PFSK-1 (cell line): Measurements from ENCODE around the gene CCR5AS.

Source experiments
- FOXP2 ChIP-seq: optimal IDR thresholded peaks from 2 replicates; pipeline ENCODE3; 2011; ENCODE audit warnings: borderline replicate concordance, control low read depth, inconsistent platforms; ENCODE audit not compliant: insufficient read depth; ENCODE audit errors: extremely low read length, extremely low read depth
- POLR2AphosphoS5 ChIP-seq: IDR thresholded peaks from 2 replicates; pipeline ENCODE4 v1.6.1; 2012; ENCODE audit warnings: low read depth, mild to moderate bottlenecking, control low read depth, low read length, moderate library complexity
- SIN3A ChIP-seq: IDR thresholded peaks from 2 replicates; pipeline ENCODE4 v1.6.1; 2012; ENCODE audit warnings: mild to moderate bottlenecking, low read length, moderate library complexity, borderline replicate concordance; ENCODE audit not compliant: insufficient read depth
- TAF1 ChIP-seq: IDR thresholded peaks from 2 replicates; pipeline ENCODE4 v1.6.1; 2012; ENCODE audit warnings: low read length, control low read depth, borderline replicate concordance; ENCODE audit not compliant: insufficient read depth
- TF ChIP-seq, protein P1 (sequence below), 2 experiments: IDR thresholded peaks; 2 replicates each; pipeline versions ENCODE4 v1.6.1 to v1.8.0; 2011 to 2012; ENCODE audit warnings: low read depth in 2 of 2, low read length in 2 of 2, control low read depth in 1 of 2, inconsistent platforms in 1 of 2, mild to moderate bottlenecking in 1 of 2, moderate library complexity in 1 of 2; ENCODE audit not compliant: insufficient read depth in 1 of 2

CCR5AS gene

DNA sequence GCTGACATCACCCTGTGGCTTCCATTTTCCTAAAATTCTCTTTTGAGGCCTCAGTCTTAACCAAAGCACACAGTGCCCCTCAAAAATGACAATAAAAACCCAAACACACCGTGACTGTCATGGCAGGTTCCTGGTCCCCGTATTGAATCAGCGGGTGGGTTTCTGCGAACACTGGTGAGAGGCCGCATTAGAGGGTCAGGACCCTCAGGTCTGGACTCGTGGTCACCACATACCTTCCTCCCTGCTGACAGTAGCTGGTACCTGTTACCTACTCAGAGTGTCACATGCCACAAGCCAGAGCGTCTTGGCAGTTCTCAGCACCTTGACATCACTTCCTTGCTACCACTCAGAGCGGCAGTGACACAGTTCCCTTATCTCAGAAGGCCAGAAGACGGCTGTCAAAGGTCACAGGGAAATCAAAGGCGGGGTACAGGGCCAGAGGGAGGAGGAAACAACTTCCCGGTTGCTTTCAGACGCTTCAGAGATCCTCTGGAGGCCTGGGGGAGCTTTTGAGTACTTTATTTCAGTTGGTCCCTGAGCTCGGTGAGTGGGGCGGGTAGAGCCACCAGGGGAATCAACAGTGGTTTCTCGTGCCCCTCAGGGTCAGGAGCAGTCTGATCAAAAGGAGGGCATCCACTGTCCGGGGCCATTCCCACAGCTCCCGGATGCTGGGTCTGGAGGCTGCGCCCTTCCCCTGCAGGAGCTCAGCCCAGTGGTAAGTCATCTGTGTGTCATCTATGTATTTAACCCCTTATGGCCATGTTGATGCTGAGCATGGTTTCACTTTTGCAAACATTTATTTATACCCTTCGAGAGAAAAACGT, at the start of gene CCR5AS, which contains the start of gene CCRL2:
Gene CCR5AS, minus strand, starts transcription at position 279 of the 824 bp plus-strand sequence.
Gene CCRL2, plus strand, starts transcription at position 472 of the 824 bp plus-strand sequence. CDS start 821 bp downstream, outside the sequence.
- TF ChIP-seq FOXP2 (no peak), TAF1 (no peak), SIN3A (no peak), POLR2AphosphoS5 (no peak)
- TF ChIP-seq, protein P1, sequence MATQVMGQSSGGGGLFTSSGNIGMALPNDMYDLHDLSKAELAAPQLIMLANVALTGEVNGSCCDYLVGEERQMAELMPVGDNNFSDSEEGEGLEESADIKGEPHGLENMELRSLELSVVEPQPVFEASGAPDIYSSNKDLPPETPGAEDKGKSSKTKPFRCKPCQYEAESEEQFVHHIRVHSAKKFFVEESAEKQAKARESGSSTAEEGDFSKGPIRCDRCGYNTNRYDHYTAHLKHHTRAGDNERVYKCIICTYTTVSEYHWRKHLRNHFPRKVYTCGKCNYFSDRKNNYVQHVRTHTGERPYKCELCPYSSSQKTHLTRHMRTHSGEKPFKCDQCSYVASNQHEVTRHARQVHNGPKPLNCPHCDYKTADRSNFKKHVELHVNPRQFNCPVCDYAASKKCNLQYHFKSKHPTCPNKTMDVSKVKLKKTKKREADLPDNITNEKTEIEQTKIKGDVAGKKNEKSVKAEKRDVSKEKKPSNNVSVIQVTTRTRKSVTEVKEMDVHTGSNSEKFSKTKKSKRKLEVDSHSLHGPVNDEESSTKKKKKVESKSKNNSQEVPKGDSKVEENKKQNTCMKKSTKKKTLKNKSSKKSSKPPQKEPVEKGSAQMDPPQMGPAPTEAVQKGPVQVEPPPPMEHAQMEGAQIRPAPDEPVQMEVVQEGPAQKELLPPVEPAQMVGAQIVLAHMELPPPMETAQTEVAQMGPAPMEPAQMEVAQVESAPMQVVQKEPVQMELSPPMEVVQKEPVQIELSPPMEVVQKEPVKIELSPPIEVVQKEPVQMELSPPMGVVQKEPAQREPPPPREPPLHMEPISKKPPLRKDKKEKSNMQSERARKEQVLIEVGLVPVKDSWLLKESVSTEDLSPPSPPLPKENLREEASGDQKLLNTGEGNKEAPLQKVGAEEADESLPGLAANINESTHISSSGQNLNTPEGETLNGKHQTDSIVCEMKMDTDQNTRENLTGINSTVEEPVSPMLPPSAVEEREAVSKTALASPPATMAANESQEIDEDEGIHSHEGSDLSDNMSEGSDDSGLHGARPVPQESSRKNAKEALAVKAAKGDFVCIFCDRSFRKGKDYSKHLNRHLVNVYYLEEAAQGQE (IDR thresholded peaks at IDR 0.05; ENCODE audit: insufficient read depth in 1 of 2, low read depth in 2 of 2, low read length in 2 of 2) = no peak

DNA sequence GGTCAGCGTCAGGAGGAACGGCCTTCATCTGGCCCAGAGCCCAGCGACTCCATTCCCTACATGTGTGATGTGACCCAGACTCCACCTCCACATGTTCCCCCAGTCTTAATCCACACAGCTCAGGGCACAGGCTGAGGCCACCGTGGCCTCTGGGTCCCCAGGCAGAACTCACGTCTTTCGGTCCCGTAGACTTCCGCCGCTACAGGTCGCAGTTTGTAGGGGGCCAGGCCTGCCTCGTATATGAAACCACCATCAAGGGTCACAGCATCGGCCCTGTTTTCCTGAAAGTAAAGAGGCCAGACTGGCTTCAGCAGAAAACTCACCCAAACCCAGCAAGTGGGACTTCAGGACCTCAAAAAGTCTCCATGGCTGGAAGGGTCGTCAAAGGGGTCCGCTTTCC, 49.3 kb upstream of the CCR5AS start:
- TF ChIP-seq, protein P1 (IDR thresholded peaks at IDR 0.05; ENCODE audit: insufficient read depth in 1 of 2, low read depth in 2 of 2, low read length in 2 of 2) = no peak
- TF ChIP-seq SIN3A (no peak), FOXP2 (no peak), TAF1 (no peak), POLR2AphosphoS5 (no peak)

GRCh38 chr3:46455231-46456115, 48.6 kb upstream of the CCR5AS start:
- TF ChIP-seq TAF1 (no peak), POLR2AphosphoS5 (no peak), FOXP2 (no peak), SIN3A (no peak)
- TF ChIP-seq, protein P1 (IDR thresholded peaks at IDR 0.05; ENCODE audit: insufficient read depth in 1 of 2, low read depth in 2 of 2, low read length in 2 of 2) = no peak

DNA sequence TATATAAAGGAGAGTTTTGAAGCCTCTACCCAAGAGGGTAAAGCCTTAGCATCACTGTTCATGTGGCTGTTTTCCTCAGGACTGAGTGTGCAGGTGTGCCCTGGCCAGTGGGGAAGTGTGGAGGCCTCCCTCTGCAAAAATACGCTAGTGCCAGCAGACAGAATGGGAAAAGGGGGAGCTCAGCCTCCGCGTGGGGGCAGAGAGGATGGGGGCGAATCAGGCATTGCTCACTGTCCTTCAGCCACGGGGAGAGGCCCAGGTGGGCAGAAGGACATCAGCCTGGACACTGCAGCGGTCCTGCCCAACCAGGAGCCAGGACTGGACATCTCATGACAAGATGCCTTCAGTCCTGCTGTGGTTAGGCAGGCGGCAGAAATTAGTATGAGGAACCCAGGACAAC, 47.7 kb upstream of the CCR5AS start:
- TF ChIP-seq TAF1 (no peak), POLR2AphosphoS5 (no peak), FOXP2 (no peak), SIN3A (no peak)
- TF ChIP-seq, protein P1 (IDR thresholded peaks at IDR 0.05; ENCODE audit: insufficient read depth in 1 of 2, low read depth in 2 of 2, low read length in 2 of 2) = no peak
